Ammon's horn (tissue), 1 donor: ENCODE data around the gene IPO4.
"Not testable (repeated sequence)": the region's sequence is repeated elsewhere in the genome, so short reads cannot be mapped to it uniquely, and the experiment has no call there.

Experiments used
- DNase-seq: peaks from one replicate; pipeline ENCODE4 v3.0.0-alpha.2; 2016; ENCODE audit warnings: low spot score

Gene IPO4

DNA sequence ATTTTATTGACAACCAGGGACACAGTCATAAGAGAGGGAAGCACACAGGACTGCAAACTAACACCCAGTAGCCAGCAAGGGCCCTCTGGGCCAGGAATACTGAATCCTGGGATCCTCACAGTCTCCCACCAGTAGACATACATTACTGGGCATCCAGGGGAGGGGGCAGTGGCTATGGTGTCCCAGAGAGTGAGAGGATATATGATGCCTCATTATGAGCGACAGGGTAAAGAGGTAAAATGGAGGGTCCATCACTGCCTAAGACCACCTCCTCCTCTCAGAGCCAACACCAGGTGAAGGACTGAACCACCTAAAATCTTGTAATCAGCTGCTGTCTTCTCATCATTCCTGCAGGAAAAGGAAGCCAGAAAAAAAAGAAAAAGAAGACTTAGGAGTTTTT, 28.3 kb upstream of the IPO4 start:
- not testable (repeated sequence) for DNase-seq

DNA sequence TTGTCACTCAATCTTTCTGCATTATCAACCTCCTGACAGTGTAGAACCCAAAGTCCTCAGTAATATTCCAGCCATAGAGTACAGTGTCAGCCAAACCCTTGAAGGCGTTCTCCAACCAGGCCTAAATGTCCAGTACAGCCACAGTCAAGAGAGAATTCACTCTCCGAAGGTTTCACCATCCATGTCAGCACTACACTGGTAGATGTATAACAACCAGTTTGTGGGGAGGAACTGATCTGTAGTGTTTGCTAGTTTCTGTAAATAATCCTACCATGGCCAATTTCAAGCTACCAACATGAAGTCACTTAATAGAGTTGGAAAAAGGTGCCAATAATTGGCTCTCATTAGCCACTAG, 27.7 kb upstream of the IPO4 start:
- DNase-seq = no peak

DNA sequence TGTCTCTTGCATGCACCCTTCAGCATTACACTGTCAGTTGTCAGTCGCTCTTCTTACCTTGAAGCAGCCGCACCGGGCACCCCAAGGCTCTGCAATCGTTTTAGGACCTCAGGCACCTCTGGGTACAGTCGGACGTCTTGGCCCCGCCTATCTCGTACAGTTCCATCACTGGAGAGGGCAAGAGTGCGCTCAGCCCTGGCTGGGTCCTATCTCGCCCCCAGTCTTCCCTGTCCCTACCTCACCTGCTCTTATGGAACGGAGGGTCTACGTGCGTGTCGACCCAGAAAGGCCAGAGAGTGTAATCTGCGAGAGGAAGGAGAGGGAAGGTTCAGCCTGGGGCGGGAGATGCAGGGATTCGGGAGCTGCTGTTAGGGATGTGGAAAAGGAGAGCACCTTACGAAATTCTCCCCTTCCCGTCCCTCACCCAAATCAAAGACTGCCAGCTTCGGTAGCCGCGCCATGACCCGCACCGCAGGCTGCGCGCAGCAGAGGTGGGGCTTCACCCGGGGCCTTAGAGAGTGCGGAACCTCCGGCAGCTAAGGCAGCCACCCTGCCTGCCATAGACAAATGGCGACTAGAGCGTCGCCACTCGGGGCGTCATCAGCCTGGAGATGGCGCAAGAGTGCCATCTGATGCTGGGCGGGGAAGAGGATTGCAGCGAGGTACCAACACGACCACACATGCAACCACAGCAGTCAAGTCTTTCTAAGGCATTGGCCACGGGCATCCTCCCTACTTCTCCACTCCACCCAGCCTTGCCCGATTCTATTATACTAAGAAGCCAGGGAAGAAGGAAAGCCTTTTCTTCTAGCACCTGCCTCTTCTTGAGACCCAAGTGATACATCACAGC, 27.1 kb upstream of the IPO4 start, which contains the start of gene MDP1:
MDP1 (minus strand) TSS at position 572 of the 850 bp plus-strand sequence; CDS start at position 461, 111 bp downstream.
- peak; percentile 97 for DNase-seq

- no peak for DNase-seq
Measured at GRCh38 chr14:24213866-24214662, 25.4 kb upstream of the IPO4 start.

GRCh38 chr14:24212924-24213865, 24.6 kb upstream of the IPO4 start, which contains the start of gene CHMP4A:
Gene CHMP4A, minus strand, starts transcription at chr14:24213488. Its CDS starts 49 bp downstream, at chr14:24213439.
- DNase-seq = peak; percentile 98

- no peak for DNase-seq
Measured at GRCh38 chr14:24211311-24211710, 22.7 kb upstream of the IPO4 start.

DNA sequence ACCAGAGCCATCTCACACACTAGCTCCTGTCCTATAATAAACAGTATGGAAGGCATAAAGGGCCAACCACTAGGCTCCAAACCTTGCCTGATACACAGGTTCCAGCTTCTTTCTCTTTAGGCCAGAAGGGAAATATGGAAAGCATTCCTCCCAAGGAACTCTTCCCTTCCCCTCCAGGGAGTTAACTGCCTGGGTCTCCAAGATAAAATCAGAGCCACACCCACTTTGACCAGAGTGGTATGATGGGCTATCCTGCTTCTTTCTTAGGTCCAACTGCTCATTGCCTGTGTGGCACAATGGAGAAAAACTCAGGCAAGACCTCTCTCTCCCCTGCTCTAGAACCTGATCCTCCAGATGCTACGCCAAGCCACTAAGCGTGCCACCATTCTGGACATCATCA, 19.0 kb upstream of the IPO4 start:
- DNase-seq = no peak

- no peak for DNase-seq
Measured at GRCh38 chr14:24207104-24207551, 18.5 kb upstream of the IPO4 start.

DNA sequence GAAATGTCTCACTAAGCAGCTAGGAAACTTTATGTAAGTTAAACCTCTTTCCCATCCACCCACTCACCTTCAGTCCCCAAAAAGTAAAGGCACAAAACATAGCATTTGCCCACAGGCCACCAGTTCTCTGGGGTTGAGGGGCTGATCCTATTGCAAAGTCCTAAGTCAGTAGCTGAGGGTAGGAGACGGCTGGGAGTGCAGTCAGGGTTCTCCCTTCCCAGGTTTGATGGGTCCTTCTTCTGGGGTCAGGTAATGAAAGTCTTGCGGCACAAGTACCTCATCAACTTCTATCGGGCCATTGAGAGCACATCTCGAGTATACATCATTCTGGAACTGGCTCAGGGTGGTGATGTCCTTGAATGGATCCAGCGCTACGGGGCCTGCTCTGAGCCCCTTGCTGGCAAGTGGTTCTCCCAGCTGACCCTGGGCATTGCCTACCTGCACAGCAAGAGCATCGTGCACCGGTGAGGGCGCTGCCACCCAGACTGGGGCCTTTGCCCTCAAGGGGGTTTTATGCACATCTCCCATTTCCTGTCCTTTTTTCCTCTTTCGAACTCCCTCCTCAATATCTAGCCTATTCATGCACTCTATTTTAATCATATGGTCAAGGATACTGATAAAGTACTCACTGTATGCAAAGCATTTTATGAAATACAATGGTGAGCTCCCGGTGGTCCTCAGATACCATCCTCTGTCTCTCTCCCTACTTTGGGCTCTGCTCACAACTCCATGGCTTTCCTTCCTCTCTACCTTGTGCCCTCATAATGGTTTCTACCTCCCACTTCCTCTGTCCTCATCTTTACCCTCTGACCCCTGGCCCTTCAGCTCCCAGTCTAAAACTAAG, 17.9 kb upstream of the IPO4 start:
- no peak for DNase-seq

DNA sequence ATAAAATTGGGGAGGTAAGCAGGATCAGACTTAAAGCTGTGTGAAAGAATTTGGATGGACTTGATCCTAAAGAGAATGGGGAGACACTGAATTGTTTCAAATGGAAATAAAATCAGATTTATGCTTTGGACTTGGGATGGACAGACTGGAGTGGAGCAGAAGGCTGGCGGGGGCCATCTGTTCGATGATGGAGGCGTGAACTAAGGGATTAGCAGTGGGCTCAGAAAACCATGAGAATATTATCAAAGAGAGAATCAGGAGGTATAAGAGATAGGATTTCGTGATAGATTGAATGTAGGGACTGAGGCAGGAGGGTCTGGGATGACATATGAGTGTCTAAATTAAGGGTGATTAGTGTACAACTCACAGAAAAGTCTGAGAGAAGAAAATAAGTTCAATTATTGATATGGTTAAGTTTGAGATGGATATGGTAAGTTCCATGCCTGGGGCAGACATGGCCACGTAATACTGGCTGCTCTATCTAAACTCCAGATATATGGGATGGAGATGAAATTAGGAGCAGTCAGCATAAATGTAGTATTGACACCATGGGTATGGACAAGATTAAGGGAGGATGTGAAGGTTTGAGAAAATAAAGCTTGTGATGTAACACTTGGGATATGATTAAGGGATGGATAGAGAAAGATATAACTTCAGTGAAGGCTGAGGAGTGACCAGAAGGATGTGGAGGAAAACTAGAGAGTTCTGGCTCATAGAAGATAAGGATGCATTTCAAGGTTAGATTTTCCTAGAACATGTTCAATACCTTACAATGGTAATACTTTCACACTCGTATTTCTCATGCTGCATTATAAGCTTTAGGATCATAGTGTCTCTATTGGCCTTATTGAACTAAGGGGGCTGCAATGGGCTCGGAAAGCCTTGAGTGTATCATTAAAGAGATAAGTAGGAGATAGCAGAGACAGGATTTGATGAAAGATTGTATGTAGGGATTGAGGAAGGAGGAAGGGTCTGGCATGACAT, 15.8 kb upstream of the IPO4 start:
- DNase-seq = no peak

DNA sequence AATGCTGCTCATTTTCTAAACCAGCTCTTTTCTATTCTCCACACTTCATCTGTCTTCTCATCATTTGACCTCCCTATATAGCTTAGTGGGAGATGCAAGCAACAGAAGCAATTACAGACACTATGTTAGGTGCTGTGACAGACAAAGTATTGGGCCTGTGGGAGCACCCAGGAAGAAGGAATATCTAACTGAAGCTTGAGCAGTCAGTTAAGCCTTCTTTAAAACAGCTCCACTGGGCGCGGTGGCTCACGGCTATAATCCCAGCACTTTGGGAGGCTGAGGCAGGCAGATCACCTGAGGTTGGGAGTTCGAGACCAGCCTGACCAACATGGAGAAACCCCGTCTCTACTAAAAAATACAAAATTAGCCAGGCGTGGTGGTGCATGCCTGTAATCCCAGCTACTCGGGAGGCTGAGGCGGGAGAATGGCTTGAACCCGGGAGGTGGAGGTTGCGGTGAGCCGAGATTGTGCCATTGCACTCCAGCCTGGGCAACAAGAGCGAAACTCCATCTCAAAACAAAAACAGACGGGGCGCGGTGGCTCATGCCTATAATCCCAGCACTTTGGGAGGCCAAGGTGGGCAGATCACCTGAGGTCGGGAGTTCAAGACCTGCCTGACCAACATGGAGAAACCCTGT, 14.8 kb upstream of the IPO4 start:
- DNase-seq = not testable (repeated sequence)

GRCh38 chr14:24202538-24202937, 13.9 kb upstream of the IPO4 start:
- not testable (repeated sequence) for DNase-seq

- DNase-seq = no peak
Measured at GRCh38 chr14:24198814-24199524, 10.4 kb upstream of the IPO4 start.

DNA sequence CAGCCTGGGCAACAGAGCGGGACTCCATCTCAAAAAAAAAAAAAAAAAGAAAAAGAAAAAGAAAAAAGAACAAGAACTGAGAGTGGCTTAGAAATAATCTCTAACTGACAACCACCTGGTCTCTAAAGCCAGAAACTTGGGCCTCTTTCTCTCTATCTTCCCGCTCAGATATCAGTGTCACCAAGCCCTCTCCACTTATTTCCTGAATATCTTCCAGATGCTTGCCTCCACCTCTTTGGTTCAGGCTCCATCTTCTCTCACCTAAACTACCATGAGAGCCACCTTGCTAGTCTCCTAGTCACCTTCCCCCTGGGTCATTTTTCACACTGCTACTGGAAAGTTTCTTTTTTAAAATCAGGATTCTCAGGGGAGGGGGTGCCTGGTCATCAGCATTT, 8.4 kb upstream of the IPO4 start:
- no peak for DNase-seq

- DNase-seq = no peak
Measured at GRCh38 chr14:24196071-24197055, 7.7 kb upstream of the IPO4 start.

- DNase-seq = peak; percentile 93
Measured at GRCh38 chr14:24195186-24196070, 6.8 kb upstream of the IPO4 start, which contains the start of gene TM9SF1. Gene TM9SF1, minus strand, starts transcription at chr14:24195441. Its CDS starts 422 bp downstream, at chr14:24195019.
